Activated CD4-positive, CD25-positive, alpha-beta regulatory T cell treated with anti-CD3 and anti-CD28 coated beads, Interleukin-2, amount 50 U/mL, for 24 hours (primary cell): Measurements from ENCODE around the gene SERTAD4.
"Not testable (repeated sequence)": the region's sequence is repeated elsewhere in the genome, so short reads cannot be mapped to it uniquely, and the experiment has no call there.

Source experiments
- ATAC-seq, 2 donors: fragments of 150-1000 bp; cut with Tn5 transposase; one replicate each; pipeline ENCODE4 v1.10.0; 2021; ENCODE audit warnings: mild to moderate bottlenecking in 1 of 2, moderate library complexity in 1 of 2

Gene SERTAD4

GRCh38 chr1:210262167-210262896, 29.7 kb downstream of the SERTAD4 start:
- ATAC-seq, result no peak

GRCh38 chr1:210262897-210263272, 30.3 kb downstream of the SERTAD4 start:
- ATAC-seq, result no peak

GRCh38 chr1:210263963-210264362, 31.4 kb downstream of the SERTAD4 start:
- ATAC-seq, result no peak

- ATAC-seq, result no peak
Observed at GRCh38 chr1:210264496-210265380, 32.1 kb downstream of the SERTAD4 start.

- not testable (repeated sequence) for ATAC-seq
Observed at GRCh38 chr1:210265392-210265955, 32.9 kb downstream of the SERTAD4 start.

GRCh38 chr1:210269981-210270380, 37.4 kb downstream of the SERTAD4 start:
- ATAC-seq, result no peak

GRCh38 chr1:210272666-210273065, 40.1 kb downstream of the SERTAD4 start:
- no peak for ATAC-seq

GRCh38 chr1:210280221-210280620, 47.6 kb downstream of the SERTAD4 start:
- ATAC-seq, result no peak

GRCh38 chr1:210288116-210288515, 55.5 kb downstream of the SERTAD4 start:
- ATAC-seq, result no peak

- ATAC-seq, result no peak
Observed at GRCh38 chr1:210289248-210289647, 56.7 kb downstream of the SERTAD4 start.

GRCh38 chr1:210291081-210291764, 58.6 kb downstream of the SERTAD4 start:
- ATAC-seq, result no peak

- ATAC-seq, result no peak
Observed at GRCh38 chr1:210291786-210292230, 59.2 kb downstream of the SERTAD4 start.

GRCh38 chr1:210292231-210292871, 59.8 kb downstream of the SERTAD4 start:
- peak; percentile 24 to 41 for ATAC-seq

- no peak for ATAC-seq
Observed at GRCh38 chr1:210293171-210293607, 60.6 kb downstream of the SERTAD4 start.

GRCh38 chr1:210294999-210295745, 62.6 kb downstream of the SERTAD4 start:
- ATAC-seq, result no peak
